Kidney capillary endothelial cell (primary cell): ENCODE measurements around the gene TOX2.

Experiments
- DNase-seq: peaks from one replicate; pipeline ENCODE4 v3.0.0-alpha.2; 2018; ENCODE audit warnings: low spot score

TOX2 gene

GRCh38 chr20:44001667-44002596 lies 87.3 kb downstream of the TOX2 start:
- DNase-seq, result no peak

GRCh38 chr20:44002861-44003260 lies 88.2 kb downstream of the TOX2 start:
- DNase-seq, result no peak

- no peak for DNase-seq
Observed at GRCh38 chr20:44003609-44004008, 89.0 kb downstream of the TOX2 start.

- no peak for DNase-seq
Observed at GRCh38 chr20:44004306-44004915, 89.8 kb downstream of the TOX2 start.

GRCh38 chr20:44005661-44006060 lies 91.0 kb downstream of the TOX2 start:
- no peak for DNase-seq

GRCh38 chr20:44006126-44006525 lies 91.5 kb downstream of the TOX2 start:
- DNase-seq, result no peak

GRCh38 chr20:44006578-44006977 lies 91.9 kb downstream of the TOX2 start:
- DNase-seq, result no peak

- no peak for DNase-seq
Observed at GRCh38 chr20:44008806-44009678, 94.4 kb downstream of the TOX2 start.

GRCh38 chr20:44009679-44009992 lies 95.0 kb downstream of the TOX2 start:
- DNase-seq, result no peak

GRCh38 chr20:44010162-44010704 lies 95.6 kb downstream of the TOX2 start:
- no peak for DNase-seq

GRCh38 chr20:44011251-44011940 lies 96.7 kb downstream of the TOX2 start:
- DNase-seq, result no peak

GRCh38 chr20:44012466-44013226 lies 98.0 kb downstream of the TOX2 start:
- no peak for DNase-seq

- DNase-seq, result no peak
Observed at GRCh38 chr20:44014807-44015732, 100.4 kb downstream of the TOX2 start.

- DNase-seq, result no peak
Observed at GRCh38 chr20:44015733-44016103, 101.1 kb downstream of the TOX2 start.

- DNase-seq, result no peak
Observed at GRCh38 chr20:44016525-44016924, 101.9 kb downstream of the TOX2 start.

- no peak for DNase-seq
Observed at GRCh38 chr20:44017211-44017610, 102.6 kb downstream of the TOX2 start.

- DNase-seq, result no peak
Observed at GRCh38 chr20:44017905-44018258, 103.2 kb downstream of the TOX2 start.

GRCh38 chr20:44018259-44018941 lies 103.7 kb downstream of the TOX2 start:
- peak; percentile 49 for DNase-seq

GRCh38 chr20:44018942-44019637 lies 104.4 kb downstream of the TOX2 start:
- DNase-seq, result no peak
